NT2/D1 (cell line): ENCODE results near the gene TMEM141.
"Not testable (repeated sequence)": the region's sequence is repeated elsewhere in the genome, so short reads cannot be mapped to it uniquely, and the experiment has no call there.

ENCODE experiments used
- DNase-seq: peaks from one replicate; pipeline ENCODE4 v3.0.0-alpha.2; 2011; ENCODE audit warnings: low read depth, low spot score
- H3K27me3 ChIP-seq: 2 replicates; pipeline ENCODE4 v1.6.0; 2011; ENCODE audit warnings: mild to moderate bottlenecking; ENCODE audit not compliant: insufficient read length, insufficient read depth
- H3K36me3 ChIP-seq: 2 replicates; pipeline ENCODE4 v1.6.1; 2011; ENCODE audit warnings: mild to moderate bottlenecking, low read length, mixed read lengths; ENCODE audit not compliant: insufficient read depth, insufficient read length
- H3K4me1 ChIP-seq: 2 replicates; pipeline ENCODE4 v1.5.1; 2011; ENCODE audit not compliant: insufficient read depth, insufficient read length
- H3K4me3 ChIP-seq: 2 replicates; pipeline ENCODE4 v1.5.1; 2011; ENCODE audit warnings: low read depth; ENCODE audit not compliant: insufficient read length
- H3K9ac ChIP-seq: 2 replicates; pipeline ENCODE4 v1.6.0; 2011; ENCODE audit warnings: low read depth; ENCODE audit not compliant: insufficient read length
- H3K9me3 ChIP-seq: 2 replicates; pipeline ENCODE4 v1.5.1; 2011; ENCODE audit warnings: mild to moderate bottlenecking, low read length; ENCODE audit not compliant: insufficient read depth
- SUZ12 ChIP-seq: IDR thresholded peaks from 2 replicates; pipeline ENCODE4 v1.6.1; 2011; ENCODE audit not compliant: insufficient read length, insufficient read depth; ENCODE audit errors: extremely low read depth
- YY1 ChIP-seq: IDR thresholded peaks from 2 replicates; pipeline ENCODE4 v1.6.1; 2011; ENCODE audit not compliant: insufficient read length, insufficient read depth
- ZNF274 ChIP-seq: IDR thresholded peaks from 2 replicates; pipeline ENCODE4 v1.6.1; 2011; ENCODE audit warnings: mild to moderate bottlenecking, low read depth, low read length

TMEM141 gene

DNA sequence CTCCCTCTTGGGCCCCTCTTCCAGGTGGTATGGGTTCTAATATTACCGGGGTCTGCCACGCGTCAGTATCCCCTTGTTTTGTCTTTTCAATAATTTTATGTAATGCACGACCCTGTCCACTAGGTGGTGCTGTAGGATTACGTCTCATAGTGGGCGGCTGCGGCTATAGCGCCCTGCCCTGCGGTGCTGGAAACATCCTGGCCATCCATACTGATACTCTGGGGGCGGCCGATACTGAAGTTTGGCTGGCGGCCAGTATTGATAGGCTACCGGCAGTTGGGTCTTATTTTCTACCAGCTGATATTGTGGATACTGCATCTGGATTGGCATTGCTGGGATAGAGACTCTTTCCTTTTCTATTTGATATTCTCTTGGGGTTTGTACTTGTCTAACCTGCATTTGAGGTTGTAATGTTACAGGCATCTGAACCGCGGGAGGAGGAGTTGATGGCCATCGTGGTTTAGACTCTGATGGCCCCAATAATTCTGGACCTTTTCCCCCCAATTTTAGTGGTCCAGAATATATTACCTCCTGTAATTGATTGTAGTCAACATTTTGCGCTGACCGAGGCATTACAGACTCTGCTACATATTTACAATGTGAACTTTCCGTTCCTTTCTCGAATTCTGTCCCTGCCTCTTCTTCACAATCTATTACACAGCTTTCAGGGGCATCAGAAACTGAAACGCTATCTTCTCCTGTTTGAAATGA, 3.3 kb upstream of the TMEM141 start:
- H3K9ac ChIP-seq, result no peak overlapping the region
- H3K4me1 ChIP-seq, result peaks cover 5% of the 10 kb centered on the region
- H3K4me3 ChIP-seq, result no peak overlapping the region
- H3K27me3 ChIP-seq, result peaks cover 8% of the 10 kb centered on the region
- DNase-seq, result peak; percentile 65
- H3K9me3 ChIP-seq, result no peaks in the 10 kb centered on the region
- H3K36me3 ChIP-seq, result peaks cover 9% of the 10 kb centered on the region
- TF ChIP-seq ZNF274 (no peak), YY1 (no peak), SUZ12 (no peak)

DNA sequence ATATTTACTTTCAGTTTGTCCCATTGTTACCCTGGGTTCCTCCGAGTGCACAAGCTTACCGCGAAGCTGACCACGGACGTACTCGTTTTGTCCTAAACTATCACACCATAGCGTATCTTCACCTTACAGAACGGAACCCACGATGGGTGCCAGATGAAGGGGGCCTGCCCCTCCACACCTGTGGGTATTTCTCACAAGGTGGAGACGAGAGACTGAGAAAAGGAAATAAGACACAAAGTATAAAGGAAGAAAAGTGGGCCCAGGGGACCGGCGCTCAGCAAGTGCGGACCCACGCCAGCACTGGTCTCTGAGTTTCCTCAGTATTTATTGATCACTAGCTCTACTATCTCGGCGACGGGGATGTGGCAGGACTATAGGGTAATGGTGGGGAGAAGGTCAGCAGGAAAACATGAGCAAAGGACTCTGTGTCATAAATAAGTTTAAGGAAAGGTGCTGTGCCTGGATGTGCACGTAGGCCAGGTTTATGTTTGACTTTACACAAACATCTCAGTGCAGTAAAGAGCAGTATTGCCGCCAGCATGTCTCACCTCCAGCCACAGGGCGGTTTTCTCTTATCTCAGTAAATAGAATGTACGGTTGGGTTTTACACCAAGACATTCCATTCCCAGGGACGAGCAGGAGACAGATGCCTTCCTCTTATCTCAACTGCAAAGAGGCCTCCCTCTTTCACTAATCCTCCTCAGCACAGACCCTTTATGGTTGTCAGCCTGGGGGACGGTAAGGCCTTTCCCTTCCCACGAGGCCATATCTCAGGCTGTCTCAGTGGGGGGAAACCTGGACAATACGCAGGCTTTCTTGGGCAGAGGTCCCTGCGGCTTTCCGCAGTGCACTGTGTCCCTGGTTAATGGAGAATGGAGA, 2.3 kb upstream of the TMEM141 start:
- H3K4me1 ChIP-seq, H3K27me3 ChIP-seq, H3K9ac ChIP-seq, H3K9me3 ChIP-seq, H3K4me3 ChIP-seq, DNase-seq: not testable (repeated sequence)
- peaks cover 20% of the 10 kb centered on the region for H3K36me3 ChIP-seq

DNA sequence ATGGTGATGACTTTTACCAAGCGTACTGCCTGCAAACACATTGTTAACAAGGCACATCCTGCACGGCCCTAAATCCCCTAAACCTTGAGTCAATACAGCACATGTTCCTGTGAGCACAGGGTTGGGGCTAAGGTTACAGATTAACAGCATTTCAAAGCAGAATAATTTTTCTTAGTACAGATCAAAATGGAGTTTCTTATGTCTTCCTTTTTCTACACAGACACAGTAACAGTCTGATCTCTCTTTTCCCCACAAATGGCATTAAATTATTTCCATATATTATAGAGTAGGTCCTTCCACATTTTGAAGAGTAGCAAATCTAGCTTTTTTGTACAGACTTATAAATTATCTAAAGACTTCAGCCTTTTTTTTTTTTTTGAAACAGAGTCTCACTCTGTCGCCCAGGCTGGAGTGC, 1.6 kb upstream of the TMEM141 start:
- Histone ChIP-seq H3K36me3 (peaks cover 23% of the 10 kb centered on the region), H3K4me3 (no peak overlapping the region), H3K27me3 (peaks cover 8% of the 10 kb centered on the region), H3K9ac (no peak overlapping the region), H3K9me3 (no peaks in the 10 kb centered on the region), H3K4me1 (peaks cover 9% of the 10 kb centered on the region)
- DNase-seq, result no peak
- TF ChIP-seq YY1 (no peak), SUZ12 (no peak), ZNF274 (no peak)

DNA sequence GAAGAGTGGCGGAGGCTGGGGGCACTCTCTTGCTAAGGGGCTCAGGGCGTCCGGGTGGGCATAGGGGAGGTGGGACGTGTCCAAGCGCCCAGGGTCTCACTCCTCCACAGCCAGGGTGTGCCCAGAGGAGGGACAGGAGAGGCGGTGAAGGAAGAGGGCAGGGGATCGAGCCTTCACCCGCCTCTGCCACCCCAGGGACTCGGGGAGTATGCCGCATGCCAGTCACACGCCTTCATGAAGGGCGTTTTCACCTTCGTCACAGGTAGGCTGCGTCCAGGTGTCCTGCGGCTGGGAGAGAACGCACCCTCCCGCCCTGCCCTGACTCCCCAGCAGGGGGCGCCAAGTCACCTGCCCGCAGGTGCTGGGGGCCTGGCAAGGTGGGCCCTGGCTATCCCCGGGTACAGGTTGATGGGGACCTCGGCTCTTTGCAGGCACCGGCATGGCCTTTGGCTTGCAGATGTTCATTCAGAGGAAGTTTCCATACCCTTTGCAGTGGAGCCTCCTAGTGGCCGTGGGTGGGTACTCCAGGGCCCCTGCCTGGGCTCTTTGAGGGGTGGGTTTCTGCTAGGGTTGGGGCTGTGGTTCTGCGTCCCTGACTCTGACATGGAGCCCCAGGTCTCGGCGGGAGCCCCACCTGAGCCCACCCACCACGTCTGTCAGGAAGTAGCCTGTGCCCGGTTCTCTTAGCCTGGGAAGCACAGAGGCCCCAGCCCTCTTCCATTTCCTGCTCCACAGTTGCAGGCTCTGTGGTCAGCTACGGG, 552 bp downstream of the TMEM141 start:
- H3K4me3 ChIP-seq, result peak overlapping the region; percentile 94
- peaks cover 26% of the 10 kb centered on the region for H3K36me3 ChIP-seq
- peaks cover 17% of the 10 kb centered on the region for H3K4me1 ChIP-seq
- H3K9ac ChIP-seq, result peak overlapping the region; percentile 91
- no peaks in the 10 kb centered on the region for H3K9me3 ChIP-seq
- no peak for DNase-seq
- no peak for TF ChIP-seq ZNF274
- no peak for TF ChIP-seq YY1
- TF ChIP-seq SUZ12, result no peak
- peaks cover 8% of the 10 kb centered on the region for H3K27me3 ChIP-seq

DNA sequence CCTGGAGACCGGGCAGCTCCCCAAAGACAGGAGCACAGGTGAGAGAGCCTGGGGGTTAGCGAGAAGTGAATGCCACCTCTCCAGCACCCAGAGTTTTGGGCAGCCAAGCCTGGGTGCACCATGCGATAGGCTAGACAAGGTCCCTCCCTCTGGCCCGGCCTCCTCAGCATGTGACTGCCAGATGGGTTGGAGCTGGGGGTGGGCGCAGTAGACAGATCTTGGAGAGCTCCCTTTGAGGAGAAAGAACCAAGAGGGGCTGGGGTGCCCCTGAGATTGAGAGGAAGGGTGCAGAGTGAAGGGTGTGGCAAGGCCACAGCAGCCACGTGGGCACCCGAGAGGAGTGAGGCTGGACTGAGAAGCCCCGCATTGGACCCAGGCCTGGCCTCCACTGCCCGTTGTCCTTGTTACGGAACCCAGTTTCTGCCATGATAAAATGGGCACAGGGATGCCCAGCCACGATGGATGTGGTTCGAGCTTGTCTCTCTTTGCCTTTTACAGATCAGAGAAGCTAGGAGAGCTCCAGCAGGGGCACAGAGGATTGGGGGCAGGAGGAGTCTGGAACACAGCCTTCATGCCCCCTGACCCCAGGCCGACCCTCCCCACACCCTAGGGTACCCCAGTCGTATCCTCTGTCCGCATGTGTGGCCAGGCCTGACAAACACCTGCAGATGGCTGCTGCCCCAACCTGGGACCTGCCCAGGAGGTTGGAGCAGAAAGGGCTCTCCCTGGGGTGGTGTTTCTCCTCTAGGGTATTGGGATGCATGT, 1.4 kb downstream of the TMEM141 start:
- TF ChIP-seq ZNF274 (no peak), YY1 (no peak), SUZ12 (no peak)
- DNase-seq, result no peak
- H3K27me3 ChIP-seq, result peaks cover 5% of the 10 kb centered on the region
- no peak overlapping the region for H3K4me3 ChIP-seq
- H3K9me3 ChIP-seq, result no peaks in the 10 kb centered on the region
- peaks cover 17% of the 10 kb centered on the region for H3K4me1 ChIP-seq
- H3K9ac ChIP-seq, result peak overlapping the region; percentile 24
- peaks cover 26% of the 10 kb centered on the region for H3K36me3 ChIP-seq

DNA sequence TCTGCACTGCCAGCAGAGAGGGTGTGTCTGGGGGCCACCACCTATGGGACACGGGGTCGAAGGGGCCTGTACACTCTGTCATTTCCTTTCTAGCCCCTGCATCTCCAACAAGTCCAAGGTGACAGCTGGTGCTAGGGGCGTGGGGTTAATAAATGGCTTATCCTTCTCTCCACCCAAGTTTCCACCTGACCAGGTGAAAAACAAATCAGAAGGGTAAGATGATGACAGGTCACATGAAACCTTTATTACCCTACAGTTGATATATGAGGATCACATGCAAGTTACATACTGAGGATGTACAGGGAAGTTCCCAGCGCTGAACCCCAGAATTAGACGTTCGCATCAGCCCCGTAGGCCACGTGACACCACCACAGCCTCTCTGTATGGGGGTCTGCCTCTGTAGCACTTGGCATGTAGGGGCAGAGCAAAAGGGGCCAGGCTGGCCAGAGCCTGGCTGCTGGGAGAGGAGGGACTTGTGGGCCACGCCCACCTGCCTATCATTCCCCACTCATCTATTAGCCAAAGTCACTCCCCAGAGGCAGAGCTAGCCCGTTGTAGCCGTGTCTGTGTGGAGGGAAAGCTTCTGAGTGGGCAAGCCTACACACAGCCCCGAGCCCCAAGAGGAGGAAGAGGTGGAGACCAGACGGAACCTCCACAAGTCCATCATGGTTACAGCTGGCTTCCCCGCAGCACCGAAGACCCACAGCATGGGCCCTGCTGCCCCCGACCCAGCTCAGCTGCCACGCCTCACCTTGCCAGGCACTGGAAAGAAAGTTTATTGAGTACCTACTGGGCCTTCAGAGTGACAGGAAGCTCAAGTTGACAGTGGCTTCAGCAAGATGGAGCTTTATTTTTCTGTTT, 2.2 kb downstream of the TMEM141 start:
- TF ChIP-seq ZNF274 (no peak), SUZ12 (no peak), YY1 (no peak)
- H3K36me3 ChIP-seq, result peaks cover 26% of the 10 kb centered on the region

More for the DNA sequence above, 2.2 kb downstream of the TMEM141 start:
- Histone ChIP-seq H3K4me1 (peaks cover 17% of the 10 kb centered on the region), H3K27me3 (no peaks in the 10 kb centered on the region), H3K4me3 (no peak overlapping the region), H3K9me3 (no peaks in the 10 kb centered on the region), H3K9ac (no peak overlapping the region)
- no peak for DNase-seq
